GM19463 (cell line): ENCODE measurements around the gene LRRC30.

Source experiments
- ATAC-seq: cut with Tn5 transposase; IDR thresholded peaks from one replicate; pipeline ENCODE4 v1.9.1; 2021; ENCODE audit warnings: mild to moderate bottlenecking, moderate library complexity; ENCODE audit not compliant: unreplicated experiment

LRRC30 gene

GRCh38 chr18:7236933-7237332 lies 6.0 kb downstream of the LRRC30 start:
- ATAC-seq, result no peak

- no peak for ATAC-seq
These were observed 6.9 kb downstream of the LRRC30 start for GRCh38 chr18:7237673-7238272.

GRCh38 chr18:7242926-7243325 lies 12.0 kb downstream of the LRRC30 start:
- ATAC-seq, result no peak

- no peak for ATAC-seq
These were observed 18.0 kb downstream of the LRRC30 start for GRCh38 chr18:7248877-7249276.

- no peak for ATAC-seq
These were observed 23.3 kb downstream of the LRRC30 start for GRCh38 chr18:7254163-7254562.

- ATAC-seq, result no peak
These were observed 24.2 kb downstream of the LRRC30 start for GRCh38 chr18:7255054-7255453.

- no peak for ATAC-seq
These were observed 24.8 kb downstream of the LRRC30 start for GRCh38 chr18:7255643-7256042.

GRCh38 chr18:7256618-7257425 lies 25.9 kb downstream of the LRRC30 start:
- no peak for ATAC-seq

- no peak for ATAC-seq
These were observed 26.5 kb downstream of the LRRC30 start for GRCh38 chr18:7257426-7257740.

- ATAC-seq, result no peak
These were observed 28.6 kb downstream of the LRRC30 start for GRCh38 chr18:7259475-7259874.

GRCh38 chr18:7261199-7261598 lies 30.3 kb downstream of the LRRC30 start:
- ATAC-seq, result no peak

GRCh38 chr18:7267973-7268372 lies 37.1 kb downstream of the LRRC30 start:
- ATAC-seq, result no peak

GRCh38 chr18:7269942-7270341 lies 39.1 kb downstream of the LRRC30 start:
- ATAC-seq, result no peak

GRCh38 chr18:7272311-7273049 lies 41.6 kb downstream of the LRRC30 start:
- ATAC-seq, result no peak

- ATAC-seq, result no peak
These were observed 42.5 kb downstream of the LRRC30 start for GRCh38 chr18:7273301-7273921.

GRCh38 chr18:7281579-7281978 lies 50.7 kb downstream of the LRRC30 start:
- ATAC-seq, result no peak
